Ovary (tissue), 9 donors: ENCODE results near the gene C22orf15. TPM values are rescaled to one million over a fixed set of nuclear protein-coding genes. Genes with fewer than 3 reads are reported as not detected.
A peak's percentile ranks its signal among the peaks of the same experiment; 100 is the strongest.

ENCODE experiments used
- DNase-seq, 5 donors: peaks; one replicate each; pipeline ENCODE4 v3.0.0-alpha.2; 2019 to 2020
- H3K27ac ChIP-seq, 2 donors: fragments of 200-600 bp; one replicate each; pipeline versions ENCODE4 v1.5.1 to v1.8.0; 2019 to 2022
- H3K27me3 ChIP-seq: fragments of 200-600 bp; one replicate; pipeline ENCODE4 v1.8.0; 2022
- H3K36me3 ChIP-seq: fragments of 200-600 bp; sonication (generic); one replicate; pipeline ENCODE4 v1.5.1; 2019
- H3K4me1 ChIP-seq: one replicate; pipeline ENCODE4 v1.8.1; 2013; ENCODE audit warnings: mild to moderate bottlenecking, moderate library complexity; ENCODE audit not compliant: insufficient read depth
- H3K4me3 ChIP-seq: fragments of 200-600 bp; sonication (generic); one replicate; pipeline ENCODE4 v1.5.1; 2017
- H3K9me3 ChIP-seq, 2 donors: fragments of 200-600 bp in 1 of 2; sonication (generic) in 1 of 2; one replicate each; pipeline versions ENCODE4 v1.5.1 to v1.8.1; 2013 to 2019; ENCODE audit warnings: mild to moderate bottlenecking in 1 of 2, moderate library complexity in 1 of 2
- CTCF ChIP-seq, 3 donors: fragments of 450-650 bp in 2 of 3; fragments of 200-600 bp in 1 of 3; IDR thresholded peaks; one replicate each; pipeline versions ENCODE4 v1.5.1 to v1.8.0; 2016 to 2022; ENCODE audit warnings: antibody characterized with exemption in 3 of 3, mild to moderate bottlenecking in 1 of 3
- EP300 ChIP-seq: sonication (generic); formaldehyde crosslinking; IDR thresholded peaks from one replicate; pipeline ENCODE4 v1.6.1; 2017; ENCODE audit warnings: antibody characterized with exemption
- POLR2A ChIP-seq: fragments of 450-650 bp; IDR thresholded peaks from one replicate; pipeline ENCODE4 v1.6.1; 2017; ENCODE audit warnings: antibody characterized with exemption, mild to moderate bottlenecking, moderate library complexity
- WGBS, 3 donors: extraction: QIAGEN DNeasy Blood & Tissue Kit in 1 of 3; methylation state at CpG; one replicate each; pipeline versions ENCODE4 v1.1.5 to v1.1.7; 2013 to 2017; 5-methylcytosine and 5-hydroxymethylcytosine counted together
- intact Hi-C, 4 donors: fragments of 100-400 bp; cut with DNase I; formaldehyde crosslinking; loops; one replicate each; pipeline versions ENCODE4 v1.11.0 to v1.15.1; 2022 to 2023
- polyA plus RNA-seq, 2 donors: library from polyadenylated mRNA; stranded (reverse); fragments of 200-250 nt in 1 of 2; fragments of 350-450 nt in 1 of 2; fragmentation: Illumina TruSeq in 1 of 2; extraction: RNeasy Lipid Tissue Mini Kit (QIAGEN cat#74804) in 1 of 2; gene quantifications; one replicate each; pipeline ENCODE4 v1.2.3, GENCODE V29; 2013 to 2014
- total RNA-seq, 7 donors: library from RNA; depleted of rRNA in 2 of 7; stranded (reverse); fragments of >200 nt in 2 of 7; fragmentation: NEBNext Ultra II Directional in 3 of 7; extraction: Animal tissue kit (Norgen Biotek cat#: 25700) in 3 of 7; gene quantifications; one replicate each; pipeline versions ENCODE4 v1.1.0 to v1.2.4, GENCODE V29; 2016 to 2023
- donor health status: DM: no; HTN: no; CAD: no; lungs with moderate emphysema.
- donor health status: DM: no; HTN: no; CAD: no.
- donor health status: Bipolar disorder and iron deficiency.
- donor health status: DM: yes; HTN: yes; CAD: no.
- donor health status: DM: no; HTN: no; CAD: no.
- donor health status: DM: yes; HTN: yes; CAD: no.

Gene C22orf15
- total and polyA plus RNA-seq, 9 donors, result 0.28 to 6.5 (median 0.77) TPM

GRCh38 chr22:23787600-23787896, 24.8 kb downstream of the C22orf15 start:
- peaks cover 39% of the 10 kb centered on the region for H3K4me1 ChIP-seq
- peak; percentile 20 for TF ChIP-seq POLR2A
- no peak for TF ChIP-seq EP300
- H3K36me3 ChIP-seq, result no peaks in the 10 kb centered on the region
- intact Hi-C loops, result no loop called here
- H3K27ac ChIP-seq, result peak overlapping the region; percentile 98 to 100
- no peak for DNase-seq
- H3K27me3 ChIP-seq, result no peaks in the 10 kb centered on the region
- WGBS, 3 donors, result 0 to 2% (median 1%) methylated on average over 5 of the region's 5 CpGs
- H3K4me3 ChIP-seq, result peak overlapping the region; percentile 100
- no peaks in the 10 kb centered on the region for H3K9me3 ChIP-seq

GRCh38 chr22:23787910-23788309, 25.1 kb downstream of the C22orf15 start:
- DNase-seq, result no peak
- Histone ChIP-seq H3K36me3 (no peaks in the 10 kb centered on the region), H3K27me3 (no peaks in the 10 kb centered on the region), H3K9me3 (no peaks in the 10 kb centered on the region), H3K4me1 (peaks cover 41% of the 10 kb centered on the region), H3K27ac (peak overlapping the region; percentile 98 to 100), H3K4me3 (peak overlapping the region; percentile 100)
- 34 to 39% (median 37%) methylated on average over 3 of the region's 3 CpGs for WGBS, 3 donors
- no peak for TF ChIP-seq CTCF (IDR thresholded peaks at IDR 0.05)
- no peak for TF ChIP-seq EP300
- TF ChIP-seq POLR2A, result no peak
- intact Hi-C loops, result no loop called here

GRCh38 chr22:23789121-23789520, 26.3 kb downstream of the C22orf15 start:
- Histone ChIP-seq H3K36me3 (no peaks in the 10 kb centered on the region), H3K27ac (peak overlapping the region in 1 of 2 donors; percentile 63), H3K4me1 (peaks cover 41% of the 10 kb centered on the region), H3K4me3 (no peak overlapping the region), H3K9me3 (no peaks in the 10 kb centered on the region), H3K27me3 (no peaks in the 10 kb centered on the region)
- WGBS, 3 donors, result 54 to 65% (median 64%) methylated on average over 4 of the region's 4 CpGs
- no peak for TF ChIP-seq EP300
- no peak for TF ChIP-seq POLR2A
- TF ChIP-seq CTCF (IDR thresholded peaks at IDR 0.05), result no peak
- DNase-seq, result no peak
- intact Hi-C loops, result no loop called here

- Histone ChIP-seq H3K4me3 (no peak overlapping the region), H3K4me1 (peaks cover 41% of the 10 kb centered on the region), H3K27ac (peak overlapping the region in 1 of 2 donors; percentile 63), H3K36me3 (no peaks in the 10 kb centered on the region), H3K9me3 (no peaks in the 10 kb centered on the region), H3K27me3 (no peaks in the 10 kb centered on the region)
- TF ChIP-seq CTCF (IDR thresholded peaks at IDR 0.05), result no peak
- TF ChIP-seq EP300, result no peak
- TF ChIP-seq POLR2A, result no peak
- 46 to 64% (median 50%) methylated on average over 4 of the region's 4 CpGs for WGBS, 3 donors
- intact Hi-C loops, result no loop called here
- DNase-seq, result no peak
These were observed 26.8 kb downstream of the C22orf15 start for GRCh38 chr22:23789638-23790037.

- TF ChIP-seq CTCF (IDR thresholded peaks at IDR 0.05) (no peak), EP300 (no peak), POLR2A (no peak)
- H3K9me3 ChIP-seq, result no peaks in the 10 kb centered on the region
- no peaks in the 10 kb centered on the region for H3K36me3 ChIP-seq
- no peak overlapping the region for H3K4me3 ChIP-seq
- intact Hi-C loops, result no loop called here
- peak; percentile 65 to 81 (median 72) for DNase-seq
- peaks cover 40% of the 10 kb centered on the region for H3K4me1 ChIP-seq
- WGBS, 3 donors, result 20 to 27% (median 23%) methylated on average over 11 of the region's 11 CpGs
- peak overlapping the region; percentile 3 to 63 for H3K27ac ChIP-seq
- no peaks in the 10 kb centered on the region for H3K27me3 ChIP-seq
These were observed 28.3 kb downstream of the C22orf15 start for GRCh38 chr22:23790819-23791737.
